GM23338 (cell line): ENCODE data around the gene AZGP1. TPM values are rescaled to one million over a fixed set of nuclear protein-coding genes. Genes with fewer than 3 reads are reported as not detected.

Experiments
- ATAC-seq: fragments of 200-7000 bp; cut with Tn5 transposase; 3 replicates; pipeline ENCODE4 v1.9.1; 2020
- DNase-seq: peaks from one replicate; pipeline ENCODE4 v3.0.0-alpha.2; 2015; ENCODE audit warnings: low spot score
- H2AFZ ChIP-seq: fragments of 200-600 bp; sonication (generic); 2 replicates; pipeline ENCODE4 v1.8.0; 2016; ENCODE audit warnings: antibody characterized with exemption, mild to moderate bottlenecking, moderate library complexity
- H3F3A ChIP-seq: fragments of 200-600 bp; sonication (generic); replicated peaks from 2 replicates; pipeline ENCODE4 v1.8.0; 2017; ENCODE audit warnings: antibody characterized with exemption, mixed run types, low read depth
- H3K27ac ChIP-seq: fragments of 200-600 bp; sonication (generic); 2 replicates; pipeline ENCODE4 v1.6.1; 2016; ENCODE audit warnings: low read depth
- H3K27me3 ChIP-seq: fragments of 200-600 bp; sonication (generic); 2 replicates; pipeline ENCODE4 v1.8.0; 2016; ENCODE audit warnings: mild to moderate bottlenecking, mixed run types, moderate library complexity; ENCODE audit not compliant: insufficient read depth
- H3K36me3 ChIP-seq: fragments of 200-600 bp; sonication (generic); 2 replicates; pipeline ENCODE4 v1.8.0; 2016; ENCODE audit warnings: mild to moderate bottlenecking; ENCODE audit not compliant: insufficient read depth
- H3K4me1 ChIP-seq: fragments of 200-600 bp; sonication (generic); 2 replicates; pipeline ENCODE4 v1.8.0; 2016; ENCODE audit warnings: mild to moderate bottlenecking, moderate library complexity; ENCODE audit not compliant: insufficient read depth
- H3K4me2 ChIP-seq: fragments of 200-600 bp; sonication (generic); 2 replicates; pipeline ENCODE4 v1.7.1; 2017; ENCODE audit warnings: mixed run types
- H3K4me3 ChIP-seq: fragments of 200-600 bp; sonication (generic); 2 replicates; pipeline ENCODE4 v1.6.1; 2016; ENCODE audit warnings: mixed run types
- H3K79me2 ChIP-seq: fragments of 200-600 bp; sonication (generic); replicated peaks from 2 replicates; pipeline ENCODE4 v1.8.0; 2017; ENCODE audit warnings: mild to moderate bottlenecking; ENCODE audit not compliant: insufficient read depth
- H3K9me2 ChIP-seq: fragments of 200-600 bp; sonication (generic); 2 replicates; pipeline ENCODE4 v1.8.0; 2017; ENCODE audit not compliant: insufficient read depth
- H4K20me1 ChIP-seq: fragments of 200-600 bp; sonication (generic); replicated peaks from 2 replicates; pipeline ENCODE4 v1.8.0; 2017; ENCODE audit warnings: mild to moderate bottlenecking; ENCODE audit not compliant: insufficient read depth
- H3K27ac Mint-ChIP-seq: 2 replicates; pipeline ENCODE4 v1.8.0; 2020; ENCODE audit warnings: inconsistent platforms, mild to moderate bottlenecking, moderate library complexity, mixed read lengths
- H3K27me3 Mint-ChIP-seq: 3 replicates; pipeline ENCODE4 v1.8.0; 2022; ENCODE audit warnings: low read depth, mild to moderate bottlenecking, moderate library complexity, mixed read lengths, inconsistent platforms; ENCODE audit not compliant: insufficient read depth, poor library complexity
- H3K36me3 Mint-ChIP-seq: 3 replicates; pipeline ENCODE4 v1.8.0; 2021; ENCODE audit warnings: low read depth, mild to moderate bottlenecking, inconsistent platforms, moderate library complexity, mixed read lengths
- H3K4me1 Mint-ChIP-seq: 3 replicates; pipeline ENCODE4 v1.8.0; 2020; ENCODE audit warnings: mild to moderate bottlenecking, inconsistent platforms, mixed read lengths
- H3K4me3 Mint-ChIP-seq: 3 replicates; pipeline ENCODE4 v1.8.0; 2021; ENCODE audit warnings: moderate library complexity, mild to moderate bottlenecking, inconsistent platforms, mixed read lengths
- H3K9me3 Mint-ChIP-seq: 3 replicates; pipeline ENCODE4 v1.8.0; 2020; ENCODE audit warnings: moderate library complexity, mild to moderate bottlenecking, inconsistent platforms, mixed read lengths
- EZH2 ChIP-seq: fragments of 200-600 bp; sonication (generic); IDR thresholded peaks from one replicate; pipeline ENCODE4 v1.8.0; 2017; ENCODE audit warnings: antibody characterized with exemption, mild to moderate bottlenecking, low read depth; ENCODE audit not compliant: unreplicated experiment
- EZH2phosphoT487 ChIP-seq: fragments of 200-600 bp; sonication (generic); IDR thresholded peaks from one replicate; pipeline ENCODE4 v1.8.1; 2018; ENCODE audit warnings: antibody characterized with exemption; ENCODE audit not compliant: unreplicated experiment
- JUNB ChIP-seq: IDR thresholded peaks from one replicate; pipeline ENCODE4 v1.6.1; 2016; ENCODE audit warnings: antibody characterized with exemption; ENCODE audit not compliant: unreplicated experiment
- POLR2AphosphoS5 ChIP-seq: IDR thresholded peaks from 2 replicates; pipeline ENCODE4 v1.6.1; 2016; ENCODE audit warnings: antibody characterized with exemption, low read depth
- STAT1 ChIP-seq: IDR thresholded peaks from one replicate; pipeline ENCODE4 v1.6.1; 2016; ENCODE audit warnings: antibody characterized with exemption; ENCODE audit not compliant: unreplicated experiment
- ZNF114 ChIP-seq: fragments of 250-450 bp; sonication (Bioruptor Pico); IDR thresholded peaks from 2 replicates; pipeline ENCODE4 v1.5.0; 2020; ENCODE audit warnings: mild to moderate bottlenecking, moderate library complexity
- ZNF331 ChIP-seq: fragments of 250-450 bp; sonication (Bioruptor Pico); IDR thresholded peaks from 2 replicates; pipeline ENCODE4 v1.5.0; 2020; ENCODE audit warnings: low read depth, mild to moderate bottlenecking, moderate library complexity
- polyA plus RNA-seq: library from polyadenylated mRNA; unstranded; fragments of >200 nt; fragmentation: Nextera tagmentation; extraction: Ambion mirVana; gene quantifications from 2 replicates; pipeline ENCODE4 v1.2.1, GENCODE V29; 2016
- total RNA-seq: library from RNA; depleted of rRNA; stranded (reverse); fragments of >200 nt; shearing (Covaris generic); gene quantifications from 2 replicates; pipeline ENCODE4 v1.2.3, GENCODE V29; 2014
- TF ChIP-seq, protein P1 (sequence below): fragments of 250-450 bp; sonication (Bioruptor Pico); IDR thresholded peaks from 2 replicates; pipeline ENCODE4 v1.5.0; 2020; ENCODE audit warnings: mild to moderate bottlenecking, moderate library complexity
- TF ChIP-seq, protein P2 (sequence below), 2 experiments: fragments of 200-600 bp in 1 of 2; sonication (generic) in 1 of 2; conservative IDR thresholded peaks; 2 replicates each; pipeline versions ENCODE4 v1.5.1 to v1.6.1; 2016 to 2017; ENCODE audit warnings: antibody characterized with exemption in 2 of 2, low read depth in 2 of 2, mild to moderate bottlenecking in 2 of 2, moderate library complexity in 1 of 2
- TF ChIP-seq, protein P3 (sequence below): IDR thresholded peaks from 2 replicates; pipeline ENCODE4 v1.6.1; 2016; ENCODE audit warnings: antibody characterized with exemption
- TF ChIP-seq, protein P4 (sequence below): IDR thresholded peaks from one replicate; pipeline ENCODE4 v1.6.1; 2018; ENCODE audit warnings: antibody characterized with exemption; ENCODE audit not compliant: unreplicated experiment

The AZGP1 gene
- total and polyA plus RNA-seq, 2 experiments from 2014 or later = 0.17 to 1.3 TPM

DNA sequence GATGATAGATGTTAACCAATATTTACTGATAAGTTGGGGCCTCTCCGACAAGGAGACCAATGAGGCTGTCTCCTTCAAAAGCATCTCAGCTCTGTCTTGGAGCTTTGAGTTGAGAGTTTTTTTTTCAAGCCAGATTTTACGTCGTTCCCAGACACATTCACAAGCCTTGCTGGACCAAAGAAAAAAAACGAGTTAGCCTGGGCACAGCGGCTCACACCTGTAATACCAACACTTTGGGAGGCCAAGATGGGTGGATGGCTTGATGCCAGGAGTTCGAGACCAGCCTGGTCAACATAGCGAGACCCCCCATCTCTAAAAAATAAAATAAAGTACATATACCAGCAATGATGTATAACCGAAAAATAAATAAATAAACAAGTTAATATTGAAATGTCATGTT lies 19.0 kb upstream of the AZGP1 start:
- H3K27ac Mint-ChIP-seq = no peak overlapping the region
- no peak overlapping the region for H3K4me3 Mint-ChIP-seq
- Histone ChIP-seq H3K79me2 (no peaks in the 10 kb centered on the region), H3K36me3 (no peaks in the 10 kb centered on the region), H3K4me1 (peaks cover 3% of the 10 kb centered on the region; the same call in 1 of the 2 replicates), H3K27me3 (no peaks in the 10 kb centered on the region), H4K20me1 (no peaks in the 10 kb centered on the region), H3K27ac (no peak overlapping the region), H3F3A (peaks cover 11% of the 10 kb centered on the region), H2AFZ (peak overlapping the region; percentile 95), H3K4me3 (no peak overlapping the region), H3K4me2 (no peak overlapping the region), H3K9me2 (no peaks in the 10 kb centered on the region)
- peaks cover 3% of the 10 kb centered on the region for H3K27me3 Mint-ChIP-seq
- no peaks in the 10 kb centered on the region; the same call in 2 of the 3 replicates for H3K9me3 Mint-ChIP-seq
- ATAC-seq (no peak), DNase-seq (no peak)
- TF ChIP-seq ZNF114 (no peak), JUNB (no peak), POLR2AphosphoS5 (no peak), EZH2 (no peak), STAT1 (no peak), ZNF331 (CRISPR knock-in tag) (no peak), EZH2phosphoT487 (no peak)
- TF ChIP-seq, protein P1, sequence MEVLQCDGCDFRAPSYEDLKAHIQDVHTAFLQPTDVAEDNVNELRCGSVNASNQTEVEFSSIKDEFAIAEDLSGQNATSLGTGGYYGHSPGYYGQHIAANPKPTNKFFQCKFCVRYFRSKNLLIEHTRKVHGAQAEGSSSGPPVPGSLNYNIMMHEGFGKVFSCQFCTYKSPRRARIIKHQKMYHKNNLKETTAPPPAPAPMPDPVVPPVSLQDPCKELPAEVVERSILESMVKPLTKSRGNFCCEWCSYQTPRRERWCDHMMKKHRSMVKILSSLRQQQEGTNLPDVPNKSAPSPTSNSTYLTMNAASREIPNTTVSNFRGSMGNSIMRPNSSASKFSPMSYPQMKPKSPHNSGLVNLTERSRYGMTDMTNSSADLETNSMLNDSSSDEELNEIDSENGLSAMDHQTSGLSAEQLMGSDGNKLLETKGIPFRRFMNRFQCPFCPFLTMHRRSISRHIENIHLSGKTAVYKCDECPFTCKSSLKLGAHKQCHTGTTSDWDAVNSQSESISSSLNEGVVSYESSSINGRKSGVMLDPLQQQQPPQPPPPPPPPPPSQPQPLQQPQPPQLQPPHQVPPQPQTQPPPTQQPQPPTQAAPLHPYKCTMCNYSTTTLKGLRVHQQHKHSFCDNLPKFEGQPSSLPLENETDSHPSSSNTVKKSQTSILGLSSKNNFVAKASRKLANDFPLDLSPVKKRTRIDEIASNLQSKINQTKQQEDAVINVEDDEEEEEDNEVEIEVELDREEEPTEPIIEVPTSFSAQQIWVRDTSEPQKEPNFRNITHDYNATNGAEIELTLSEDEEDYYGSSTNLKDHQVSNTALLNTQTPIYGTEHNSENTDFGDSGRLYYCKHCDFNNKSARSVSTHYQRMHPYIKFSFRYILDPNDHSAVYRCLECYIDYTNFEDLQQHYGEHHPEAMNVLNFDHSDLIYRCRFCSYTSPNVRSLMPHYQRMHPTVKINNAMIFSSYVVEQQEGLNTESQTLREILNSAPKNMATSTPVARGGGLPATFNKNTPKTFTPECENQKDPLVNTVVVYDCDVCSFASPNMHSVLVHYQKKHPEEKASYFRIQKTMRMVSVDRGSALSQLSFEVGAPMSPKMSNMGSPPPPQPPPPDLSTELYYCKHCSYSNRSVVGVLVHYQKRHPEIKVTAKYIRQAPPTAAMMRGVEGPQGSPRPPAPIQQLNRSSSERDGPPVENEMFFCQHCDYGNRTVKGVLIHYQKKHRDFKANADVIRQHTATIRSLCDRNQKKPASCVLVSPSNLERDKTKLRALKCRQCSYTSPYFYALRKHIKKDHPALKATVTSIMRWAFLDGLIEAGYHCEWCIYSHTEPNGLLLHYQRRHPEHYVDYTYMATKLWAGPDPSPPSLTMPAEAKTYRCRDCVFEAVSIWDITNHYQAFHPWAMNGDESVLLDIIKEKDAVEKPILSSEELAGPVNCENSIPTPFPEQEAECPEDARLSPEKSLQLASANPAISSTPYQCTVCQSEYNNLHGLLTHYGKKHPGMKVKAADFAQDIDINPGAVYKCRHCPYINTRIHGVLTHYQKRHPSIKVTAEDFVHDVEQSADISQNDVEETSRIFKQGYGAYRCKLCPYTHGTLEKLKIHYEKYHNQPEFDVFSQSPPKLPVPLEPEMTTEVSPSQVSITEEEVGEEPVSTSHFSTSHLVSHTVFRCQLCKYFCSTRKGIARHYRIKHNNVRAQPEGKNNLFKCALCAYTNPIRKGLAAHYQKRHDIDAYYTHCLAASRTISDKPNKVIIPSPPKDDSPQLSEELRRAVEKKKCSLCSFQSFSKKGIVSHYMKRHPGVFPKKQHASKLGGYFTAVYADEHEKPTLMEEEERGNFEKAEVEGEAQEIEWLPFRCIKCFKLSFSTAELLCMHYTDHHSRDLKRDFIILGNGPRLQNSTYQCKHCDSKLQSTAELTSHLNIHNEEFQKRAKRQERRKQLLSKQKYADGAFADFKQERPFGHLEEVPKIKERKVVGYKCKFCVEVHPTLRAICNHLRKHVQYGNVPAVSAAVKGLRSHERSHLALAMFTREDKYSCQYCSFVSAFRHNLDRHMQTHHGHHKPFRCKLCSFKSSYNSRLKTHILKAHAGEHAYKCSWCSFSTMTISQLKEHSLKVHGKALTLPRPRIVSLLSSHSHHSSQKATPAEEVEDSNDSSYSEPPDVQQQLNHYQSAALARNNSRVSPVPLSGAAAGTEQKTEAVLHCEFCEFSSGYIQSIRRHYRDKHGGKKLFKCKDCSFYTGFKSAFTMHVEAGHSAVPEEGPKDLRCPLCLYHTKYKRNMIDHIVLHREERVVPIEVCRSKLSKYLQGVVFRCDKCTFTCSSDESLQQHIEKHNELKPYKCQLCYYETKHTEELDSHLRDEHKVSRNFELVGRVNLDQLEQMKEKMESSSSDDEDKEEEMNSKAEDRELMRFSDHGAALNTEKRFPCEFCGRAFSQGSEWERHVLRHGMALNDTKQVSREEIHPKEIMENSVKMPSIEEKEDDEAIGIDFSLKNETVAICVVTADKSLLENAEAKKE = no peak
- TF ChIP-seq, protein P2, sequence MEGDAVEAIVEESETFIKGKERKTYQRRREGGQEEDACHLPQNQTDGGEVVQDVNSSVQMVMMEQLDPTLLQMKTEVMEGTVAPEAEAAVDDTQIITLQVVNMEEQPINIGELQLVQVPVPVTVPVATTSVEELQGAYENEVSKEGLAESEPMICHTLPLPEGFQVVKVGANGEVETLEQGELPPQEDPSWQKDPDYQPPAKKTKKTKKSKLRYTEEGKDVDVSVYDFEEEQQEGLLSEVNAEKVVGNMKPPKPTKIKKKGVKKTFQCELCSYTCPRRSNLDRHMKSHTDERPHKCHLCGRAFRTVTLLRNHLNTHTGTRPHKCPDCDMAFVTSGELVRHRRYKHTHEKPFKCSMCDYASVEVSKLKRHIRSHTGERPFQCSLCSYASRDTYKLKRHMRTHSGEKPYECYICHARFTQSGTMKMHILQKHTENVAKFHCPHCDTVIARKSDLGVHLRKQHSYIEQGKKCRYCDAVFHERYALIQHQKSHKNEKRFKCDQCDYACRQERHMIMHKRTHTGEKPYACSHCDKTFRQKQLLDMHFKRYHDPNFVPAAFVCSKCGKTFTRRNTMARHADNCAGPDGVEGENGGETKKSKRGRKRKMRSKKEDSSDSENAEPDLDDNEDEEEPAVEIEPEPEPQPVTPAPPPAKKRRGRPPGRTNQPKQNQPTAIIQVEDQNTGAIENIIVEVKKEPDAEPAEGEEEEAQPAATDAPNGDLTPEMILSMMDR (conservative IDR thresholded peaks at IDR 0.05; ENCODE audit: low read depth in 2 of 2) = no peak
- TF ChIP-seq, protein P3, sequence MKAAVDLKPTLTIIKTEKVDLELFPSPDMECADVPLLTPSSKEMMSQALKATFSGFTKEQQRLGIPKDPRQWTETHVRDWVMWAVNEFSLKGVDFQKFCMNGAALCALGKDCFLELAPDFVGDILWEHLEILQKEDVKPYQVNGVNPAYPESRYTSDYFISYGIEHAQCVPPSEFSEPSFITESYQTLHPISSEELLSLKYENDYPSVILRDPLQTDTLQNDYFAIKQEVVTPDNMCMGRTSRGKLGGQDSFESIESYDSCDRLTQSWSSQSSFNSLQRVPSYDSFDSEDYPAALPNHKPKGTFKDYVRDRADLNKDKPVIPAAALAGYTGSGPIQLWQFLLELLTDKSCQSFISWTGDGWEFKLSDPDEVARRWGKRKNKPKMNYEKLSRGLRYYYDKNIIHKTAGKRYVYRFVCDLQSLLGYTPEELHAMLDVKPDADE = no peak
- TF ChIP-seq, protein P4, sequence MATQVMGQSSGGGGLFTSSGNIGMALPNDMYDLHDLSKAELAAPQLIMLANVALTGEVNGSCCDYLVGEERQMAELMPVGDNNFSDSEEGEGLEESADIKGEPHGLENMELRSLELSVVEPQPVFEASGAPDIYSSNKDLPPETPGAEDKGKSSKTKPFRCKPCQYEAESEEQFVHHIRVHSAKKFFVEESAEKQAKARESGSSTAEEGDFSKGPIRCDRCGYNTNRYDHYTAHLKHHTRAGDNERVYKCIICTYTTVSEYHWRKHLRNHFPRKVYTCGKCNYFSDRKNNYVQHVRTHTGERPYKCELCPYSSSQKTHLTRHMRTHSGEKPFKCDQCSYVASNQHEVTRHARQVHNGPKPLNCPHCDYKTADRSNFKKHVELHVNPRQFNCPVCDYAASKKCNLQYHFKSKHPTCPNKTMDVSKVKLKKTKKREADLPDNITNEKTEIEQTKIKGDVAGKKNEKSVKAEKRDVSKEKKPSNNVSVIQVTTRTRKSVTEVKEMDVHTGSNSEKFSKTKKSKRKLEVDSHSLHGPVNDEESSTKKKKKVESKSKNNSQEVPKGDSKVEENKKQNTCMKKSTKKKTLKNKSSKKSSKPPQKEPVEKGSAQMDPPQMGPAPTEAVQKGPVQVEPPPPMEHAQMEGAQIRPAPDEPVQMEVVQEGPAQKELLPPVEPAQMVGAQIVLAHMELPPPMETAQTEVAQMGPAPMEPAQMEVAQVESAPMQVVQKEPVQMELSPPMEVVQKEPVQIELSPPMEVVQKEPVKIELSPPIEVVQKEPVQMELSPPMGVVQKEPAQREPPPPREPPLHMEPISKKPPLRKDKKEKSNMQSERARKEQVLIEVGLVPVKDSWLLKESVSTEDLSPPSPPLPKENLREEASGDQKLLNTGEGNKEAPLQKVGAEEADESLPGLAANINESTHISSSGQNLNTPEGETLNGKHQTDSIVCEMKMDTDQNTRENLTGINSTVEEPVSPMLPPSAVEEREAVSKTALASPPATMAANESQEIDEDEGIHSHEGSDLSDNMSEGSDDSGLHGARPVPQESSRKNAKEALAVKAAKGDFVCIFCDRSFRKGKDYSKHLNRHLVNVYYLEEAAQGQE = no peak
- no peaks in the 10 kb centered on the region for H3K36me3 Mint-ChIP-seq
- H3K4me1 Mint-ChIP-seq = peaks cover 5% of the 10 kb centered on the region
